Measurements from ENCODE around the gene KLF5. TPM values are rescaled to one million over a fixed set of nuclear protein-coding genes. Genes with fewer than 3 reads are reported as not detected.

KLF5 gene
- total RNA-seq, 1 experiment from 2014 or later: 2.2 TPM

GRCh38 chr13:73039201-73040108 lies 19.4 kb upstream of the KLF5 start:
- H3K27me3 ChIP-seq (ENCODE audit: insufficient read depth, low read length): no peaks in the 10 kb centered on the region
- WGBS (ENCODE audit: extremely low coverage, insufficient read length, low lambda C conversion rate): no CpG with 5 or more reads among the region's 2 CpGs
- H2BK120ac ChIP-seq (ENCODE audit: low read depth, low read length, poor library complexity, severe bottlenecking): no peak overlapping the region
- no peak overlapping the region for H2BK15ac ChIP-seq (ENCODE audit: low read depth, low read length)
- no peak for TF ChIP-seq CTCF (conservative IDR thresholded peaks at IDR 0.05)
- H2AFZ ChIP-seq (ENCODE audit: low read length): no peak overlapping the region
- H3K4me1 ChIP-seq (ENCODE audit: insufficient read depth, low read length): no peaks in the 10 kb centered on the region
- no peak overlapping the region for H3K9ac ChIP-seq (ENCODE audit: extremely low read depth, insufficient read length, low read length)
- peak overlapping the region in 1 of 3 experiments; percentile 77; a peak in 2 of 7 replicates for H3K27ac Mint-ChIP-seq
- no peak overlapping the region for H2BK5ac ChIP-seq (ENCODE audit: insufficient read length, low read length)
- no peaks in the 10 kb centered on the region for H4K20me1 ChIP-seq (ENCODE audit: control insufficient read depth, insufficient read depth, insufficient read length)
- H4K91ac ChIP-seq (ENCODE audit: insufficient read length, low read depth, low read length): no peak overlapping the region
- H3K79me1 ChIP-seq (ENCODE audit: insufficient read depth, low read depth, low read length, poor library complexity, severe bottlenecking): no peaks in the 10 kb centered on the region
- DNase-seq: no peak
- no peak overlapping the region for H2BK12ac ChIP-seq (ENCODE audit: insufficient read length, low read depth, low read length)
- no peaks in the 10 kb centered on the region for H3K23me2 ChIP-seq (ENCODE audit: insufficient read length, low read depth, low read length, poor library complexity, severe bottlenecking)
- H3K18ac ChIP-seq (ENCODE audit: insufficient read length, low read depth, low read length): no peak overlapping the region
- H3K56ac ChIP-seq (ENCODE audit: insufficient read length, low read depth, low read length): no peak overlapping the region
- H3K27me3 Mint-ChIP-seq (ENCODE audit: low read depth): peaks cover 5% of the 10 kb centered on the region
- H3T11ph ChIP-seq (ENCODE audit: low read length): no peak overlapping the region
- peaks cover 17 to 27% of the 10 kb centered on the region in 2 experiments for H3K4me1 Mint-ChIP-seq
- no peaks in the 10 kb centered on the region for H3K36me3 Mint-ChIP-seq (ENCODE audit: insufficient read depth in 1 of 3, low read depth in 3 of 3)
- no peaks in the 10 kb centered on the region for H3K79me2 ChIP-seq (ENCODE audit: insufficient read depth, low read length)
- no peaks in the 10 kb centered on the region for H3K9me3 Mint-ChIP-seq
- H3K23ac ChIP-seq (ENCODE audit: insufficient read length, low read depth, low read length): no peak overlapping the region
- H4K5ac ChIP-seq (ENCODE audit: insufficient read length, low read depth, low read length): no peak overlapping the region
- H3K27ac ChIP-seq (ENCODE audit: insufficient read length, low read depth, low read length): no peak overlapping the region
- no peak overlapping the region for H2BK20ac ChIP-seq (ENCODE audit: low read depth, low read length, poor library complexity, severe bottlenecking)
- no peak overlapping the region for H3K14ac ChIP-seq (ENCODE audit: insufficient read depth, low read length)
- no peak overlapping the region for H2AK5ac ChIP-seq (ENCODE audit: insufficient read length, low read length)
- no peak overlapping the region for H4K8ac ChIP-seq (replicated peaks; ENCODE audit: insufficient read length, low read depth, low read length)
- H3K4ac ChIP-seq (ENCODE audit: low read depth, low read length): no peak overlapping the region
- H3K9me3 ChIP-seq (ENCODE audit: control insufficient read depth, low read depth, low read length): no peaks in the 10 kb centered on the region
- no peak overlapping the region; a peak in 1 of 5 replicates for H3K4me3 Mint-ChIP-seq
- H3K4me2 ChIP-seq (ENCODE audit: insufficient read depth, insufficient read length, low read length): no peak overlapping the region

All from H9 (cell line).